GM18861 (cell line): ENCODE data around the gene ST7.

Experiments used
- ATAC-seq: cut with Tn5 transposase; IDR thresholded peaks from one replicate; pipeline ENCODE4 v1.9.1; 2021; ENCODE audit not compliant: unreplicated experiment

The ST7 gene

GRCh38 chr7:117061751-117062150 is 108.5 kb downstream of the ST7 start:
- ATAC-seq = no peak

- ATAC-seq = no peak
These were observed 109.0 kb downstream of the ST7 start for GRCh38 chr7:117062300-117062699.

DNA sequence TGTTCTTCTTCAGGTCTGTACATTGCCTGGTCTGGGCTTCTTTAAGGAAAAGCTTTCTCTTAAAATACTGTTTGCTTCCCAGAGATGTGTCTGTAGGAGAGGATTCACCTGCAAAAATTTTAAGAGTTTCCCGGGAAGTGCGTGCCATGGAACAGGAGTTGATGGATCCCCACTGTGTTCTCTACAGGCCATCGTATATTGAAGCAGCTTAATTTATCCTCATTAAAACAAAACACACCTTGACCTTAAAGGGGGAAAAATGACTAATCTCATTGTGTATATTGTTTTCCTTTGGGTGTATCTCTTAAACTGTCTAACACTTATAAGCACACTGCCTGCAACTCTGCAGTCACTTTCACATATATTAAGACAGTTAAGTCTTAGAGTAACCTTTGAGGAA is 111.4 kb downstream of the ST7 start:
- no peak for ATAC-seq

DNA sequence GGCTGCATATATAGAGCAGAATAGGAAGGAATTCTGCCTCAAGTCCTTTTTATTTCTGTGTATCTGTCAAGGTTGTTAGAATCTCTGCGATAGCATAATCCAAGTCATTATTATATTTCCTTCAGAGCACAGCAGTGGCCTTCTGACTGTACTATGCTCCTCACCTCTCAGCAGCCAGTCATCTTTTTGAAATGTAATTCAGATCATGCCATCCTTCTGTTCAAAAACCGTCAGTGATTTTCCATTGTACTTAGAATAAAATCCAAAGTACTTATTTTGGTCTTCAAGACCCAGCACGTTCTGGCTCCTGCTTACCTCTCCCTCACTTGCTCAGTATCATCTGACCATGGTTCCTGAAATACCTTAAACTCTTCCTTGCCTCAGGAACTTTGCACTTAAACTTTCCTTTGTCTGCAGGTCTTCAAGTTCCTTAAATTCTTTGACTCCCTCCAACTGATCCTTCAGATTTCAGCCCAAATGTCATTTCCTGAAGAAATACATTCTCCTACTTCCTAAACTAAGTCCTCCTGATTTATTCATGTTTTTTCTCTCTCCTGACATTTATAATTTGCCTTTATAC is 112.4 kb downstream of the ST7 start:
- no peak for ATAC-seq

DNA sequence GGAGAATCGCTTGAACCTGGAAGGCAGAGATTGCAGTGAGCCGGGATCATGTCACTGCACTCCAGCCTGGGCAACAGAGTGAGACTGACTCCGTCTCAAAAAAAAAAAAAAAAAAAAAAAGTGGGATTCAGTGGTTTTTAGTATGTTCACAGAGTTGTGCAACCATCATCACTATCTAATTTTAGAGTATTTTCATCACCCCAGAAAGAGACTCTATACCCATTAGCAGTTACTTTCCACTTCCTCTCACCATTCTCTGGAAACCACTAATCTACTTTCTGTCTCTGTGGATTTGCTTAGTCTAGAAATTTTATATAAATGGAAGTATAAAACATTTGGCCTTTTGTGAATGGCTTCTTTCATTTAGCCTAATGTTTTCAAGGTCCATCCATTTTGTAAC is 113.4 kb downstream of the ST7 start:
- peak; percentile 42 for ATAC-seq

GRCh38 chr7:117067340-117067739 is 114.0 kb downstream of the ST7 start:
- no peak for ATAC-seq

GRCh38 chr7:117068511-117069145 is 115.3 kb downstream of the ST7 start:
- no peak for ATAC-seq

DNA sequence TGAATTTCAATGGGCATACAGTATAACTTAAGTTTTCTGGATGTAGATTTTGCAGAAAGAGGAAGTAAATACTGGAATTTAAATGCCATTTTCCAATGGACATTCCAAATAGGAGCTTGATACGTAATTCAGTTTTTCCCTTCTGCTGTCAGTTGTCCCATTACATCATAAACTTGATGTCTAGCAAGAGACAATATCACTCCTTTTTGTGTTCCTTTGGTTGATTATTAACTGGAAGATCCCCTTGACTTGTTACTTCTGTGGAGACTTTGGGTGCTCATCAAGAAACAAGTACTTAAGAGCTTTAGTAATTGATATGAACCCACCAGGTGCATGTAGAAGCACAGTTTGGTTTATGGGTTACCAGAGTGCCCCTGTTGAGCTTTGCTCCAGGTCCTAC is 116.1 kb downstream of the ST7 start:
- peak; percentile 53 for ATAC-seq

GRCh38 chr7:117071551-117071950 is 118.2 kb downstream of the ST7 start:
- no peak for ATAC-seq

DNA sequence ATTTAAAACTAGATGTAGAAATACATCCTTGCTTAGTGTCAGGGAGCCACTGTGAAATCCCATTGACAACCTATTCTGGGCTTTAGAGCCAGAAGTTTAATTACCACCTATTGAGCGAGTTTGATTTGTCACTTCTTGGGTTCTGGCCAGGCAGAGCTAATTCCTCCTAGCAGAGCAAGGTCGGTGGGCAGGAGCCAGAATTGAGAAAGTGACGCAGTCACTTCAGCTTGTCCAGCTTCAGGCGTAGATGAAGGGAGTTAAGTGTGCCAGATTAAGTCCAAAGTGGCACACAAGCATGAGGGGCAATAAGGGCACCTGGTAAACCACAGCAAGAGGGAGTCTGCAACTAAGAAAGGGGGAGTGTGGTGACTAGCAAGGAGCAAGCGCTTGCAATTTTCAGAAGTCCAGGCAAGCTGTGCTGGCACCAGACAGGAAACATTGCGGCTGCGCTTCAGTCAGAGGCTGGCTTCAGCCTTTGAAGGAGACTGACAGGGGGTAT is 119.4 kb downstream of the ST7 start:
- peak; percentile 57 for ATAC-seq

GRCh38 chr7:117074378-117074777 is 121.1 kb downstream of the ST7 start:
- ATAC-seq = no peak

- no peak for ATAC-seq
These were observed 122.6 kb downstream of the ST7 start for GRCh38 chr7:117075934-117076333.

GRCh38 chr7:117076426-117076943 is 123.2 kb downstream of the ST7 start:
- no peak for ATAC-seq

GRCh38 chr7:117077658-117078057 is 124.4 kb downstream of the ST7 start:
- ATAC-seq = no peak

DNA sequence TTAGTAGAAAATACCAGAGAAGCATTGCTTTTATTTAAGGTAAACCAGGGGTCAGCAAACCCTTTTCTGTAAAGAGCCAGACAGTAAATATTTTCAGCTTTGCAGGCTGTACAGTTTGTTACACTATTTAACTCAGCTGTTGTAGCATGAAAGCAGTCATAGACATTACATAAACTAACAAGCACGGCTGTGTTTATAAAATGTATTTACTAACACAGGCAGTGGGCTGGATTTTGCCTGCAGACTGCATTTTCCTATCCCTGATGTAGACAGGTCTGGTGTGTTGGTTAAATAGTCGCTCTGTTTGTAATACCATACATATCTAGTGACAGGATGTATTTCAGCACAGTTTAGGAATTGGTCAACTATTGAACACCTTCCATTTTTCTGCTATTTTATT is 129.3 kb downstream of the ST7 start:
- ATAC-seq = no peak

GRCh38 chr7:117083648-117084047 is 130.3 kb downstream of the ST7 start:
- ATAC-seq = no peak

GRCh38 chr7:117084286-117084685 is 131.0 kb downstream of the ST7 start:
- no peak for ATAC-seq

GRCh38 chr7:117085275-117085674 is 132.0 kb downstream of the ST7 start:
- no peak for ATAC-seq

DNA sequence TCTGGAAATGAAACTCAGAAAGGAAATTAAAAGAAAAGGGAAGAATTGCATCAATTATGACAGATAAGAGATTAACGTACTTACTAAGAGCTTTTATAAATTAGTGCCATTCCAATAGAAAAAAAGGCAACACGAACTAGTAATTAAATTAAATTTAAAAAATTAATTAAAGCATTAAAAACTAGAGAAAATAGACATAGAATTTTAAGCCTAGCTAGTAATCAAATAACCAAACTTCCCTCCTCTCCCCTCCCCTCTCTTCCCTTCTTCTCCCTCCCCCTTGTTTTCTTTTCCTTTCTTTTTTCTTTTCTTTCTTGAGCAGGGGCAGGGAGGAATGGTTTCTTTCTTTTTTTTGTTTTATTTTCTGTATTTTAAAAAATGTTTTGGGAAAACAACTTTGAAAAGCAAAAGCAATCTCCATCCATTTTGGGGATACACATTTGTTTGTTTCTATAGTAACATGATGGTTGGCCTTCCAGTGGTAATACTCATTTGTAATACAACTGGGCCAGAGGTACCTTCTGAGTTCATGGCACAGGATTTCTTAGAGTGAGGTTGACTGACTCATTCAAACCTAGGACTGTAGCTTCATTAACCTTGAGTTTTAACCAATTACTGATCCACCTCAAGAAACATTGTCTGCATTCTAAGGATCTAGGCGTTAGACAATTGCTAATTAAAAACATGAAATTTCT is 132.6 kb downstream of the ST7 start:
- ATAC-seq = peak; percentile 34

GRCh38 chr7:117086788-117087187 is 133.5 kb downstream of the ST7 start:
- no peak for ATAC-seq

DNA sequence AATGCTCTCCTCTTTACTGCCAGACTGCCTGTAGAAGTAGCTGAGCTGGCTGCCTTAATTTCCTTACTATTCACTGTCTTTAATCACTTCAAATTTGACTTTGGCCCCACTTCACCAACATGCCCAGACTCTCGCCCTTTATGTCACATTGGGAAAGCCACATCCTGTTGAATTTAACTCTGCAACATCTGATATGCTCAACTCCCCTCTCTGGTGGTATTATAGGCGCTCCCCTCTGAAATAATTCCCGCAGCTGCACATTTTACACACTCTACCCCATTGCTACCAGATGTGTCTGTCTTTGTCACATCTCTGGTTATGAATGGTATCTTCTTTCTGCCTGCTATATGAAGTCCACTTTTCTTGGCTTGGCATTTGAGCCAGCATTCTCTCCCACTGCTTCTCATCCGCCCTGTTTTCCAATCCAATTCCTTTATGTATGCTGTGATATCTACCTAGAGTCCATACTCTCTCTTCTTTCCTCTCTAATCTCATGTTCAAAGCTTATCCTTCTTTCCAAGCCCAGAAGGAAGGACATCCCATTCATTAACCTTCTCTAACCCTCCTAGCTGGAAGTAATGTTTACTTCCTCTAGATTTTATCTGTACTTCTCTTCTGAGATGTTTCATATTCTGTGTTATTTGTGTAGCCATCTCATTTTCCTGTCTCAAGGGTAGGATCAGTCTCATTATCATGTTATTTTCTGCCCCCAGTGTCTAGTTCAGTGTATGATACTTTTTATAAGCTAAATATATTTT is 134.5 kb downstream of the ST7 start:
- no peak for ATAC-seq
